Ramos (cell line): ENCODE measurements around the gene TMEM123.

Experiments
- in situ Hi-C: fragments of 300-500 bp; cut with MboI; formaldehyde crosslinking; loops from one replicate; pipeline ENCODE4 v1.14.3; 2022; ENCODE audit warnings: low sequenced_read_pairs; ENCODE audit not compliant: unreplicated experiment

The TMEM123 gene

DNA sequence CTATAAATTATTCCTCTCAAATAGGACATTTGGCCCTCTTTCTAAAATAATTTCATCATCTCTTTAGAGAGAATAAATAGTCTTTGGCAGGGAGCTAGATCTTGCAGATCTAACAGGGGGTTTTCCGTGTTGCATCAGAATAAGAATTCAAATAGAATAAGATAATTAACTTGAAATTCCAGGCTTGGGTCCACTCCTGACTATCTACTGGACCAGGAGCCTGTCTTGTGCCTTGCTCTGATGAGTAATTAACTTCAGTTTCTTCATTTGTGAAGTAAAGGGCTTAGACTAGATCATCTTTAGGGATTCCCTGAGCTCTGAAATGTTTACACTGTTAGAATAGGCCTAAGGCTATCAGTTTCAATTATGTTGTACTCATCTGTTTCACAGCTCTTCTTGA, 23.5 kb upstream of the TMEM123 start:
- in situ Hi-C loops, result no loop called here

DNA sequence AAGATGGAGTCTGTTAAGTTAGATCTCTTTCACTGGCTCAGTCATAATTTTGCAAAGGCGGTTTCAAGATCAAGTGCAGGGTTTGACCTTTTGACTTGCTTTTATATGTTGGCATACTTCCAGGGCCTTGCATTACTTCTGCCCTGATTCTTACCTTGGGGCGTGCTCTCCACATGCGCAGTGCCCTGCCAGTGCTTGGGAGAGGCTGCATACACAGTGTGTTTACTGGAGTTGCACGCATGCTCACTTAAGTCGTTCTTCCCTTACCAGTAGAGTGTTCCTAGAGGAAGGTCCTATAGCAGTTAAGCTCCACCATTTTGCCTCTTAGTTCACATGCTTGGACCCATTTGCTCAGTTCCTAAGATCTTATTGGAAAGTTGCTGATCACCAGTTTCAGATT, 21.0 kb upstream of the TMEM123 start:
- in situ Hi-C loops, result no loop called here

DNA sequence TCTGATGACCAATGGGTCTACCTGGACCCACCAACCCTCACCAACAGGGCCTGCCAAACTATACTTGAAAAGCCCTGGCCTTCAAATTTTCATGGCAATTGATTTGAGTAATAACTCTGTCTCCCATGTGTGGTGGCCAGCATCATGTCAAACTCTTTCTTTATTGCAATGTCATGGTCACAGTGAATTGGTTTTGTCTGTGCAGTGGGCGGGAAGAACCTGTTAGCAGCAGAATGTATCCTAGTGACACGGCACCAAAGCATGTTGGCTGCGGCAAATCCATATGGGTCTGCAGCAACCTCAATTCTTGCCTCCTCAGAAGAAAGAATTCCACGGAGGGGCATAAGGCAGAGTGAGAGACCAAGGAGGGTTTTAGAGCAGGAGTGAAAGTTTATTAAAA, 19.6 kb upstream of the TMEM123 start:
- in situ Hi-C loops, result no loop called here

DNA sequence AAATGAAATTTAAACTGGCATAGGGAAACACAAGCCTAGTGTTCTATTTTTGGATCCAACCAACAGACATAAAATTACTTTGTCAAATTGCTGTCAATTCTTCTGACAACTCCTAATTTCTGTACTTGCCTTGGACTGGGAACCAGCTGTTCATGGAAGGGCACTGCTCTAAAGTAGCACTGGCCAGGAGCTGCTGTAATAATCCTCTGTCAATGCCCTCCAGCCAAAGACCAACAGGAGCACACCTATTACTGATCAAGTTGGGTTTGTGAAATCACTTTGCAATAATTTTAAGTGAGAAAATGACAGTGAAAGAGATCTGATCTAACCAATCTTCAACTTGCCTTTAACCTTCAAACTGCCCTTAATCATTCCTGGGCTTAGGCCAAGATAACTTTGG, 18.9 kb upstream of the TMEM123 start:
- in situ Hi-C loops, result no loop called here

DNA sequence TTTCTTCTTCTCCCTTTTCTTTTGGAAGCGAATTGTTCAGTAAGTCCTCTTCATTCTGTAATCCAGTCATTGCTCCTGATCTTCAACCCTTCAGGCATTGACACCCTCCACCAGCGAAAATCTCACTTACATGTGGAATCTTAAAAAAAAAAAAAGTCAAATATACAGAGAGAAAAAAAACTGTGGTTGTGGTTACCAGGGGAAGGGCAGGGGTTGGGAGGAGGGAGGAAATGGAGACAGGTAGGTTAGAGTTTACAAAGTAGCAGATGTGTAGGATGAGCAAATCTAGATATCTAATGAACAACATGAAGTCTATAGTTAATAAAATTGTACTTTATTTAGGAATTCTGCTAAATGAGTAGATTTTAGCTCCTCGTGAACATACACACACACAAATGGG, 17.7 kb upstream of the TMEM123 start:
- in situ Hi-C loops, result no loop called here

DNA sequence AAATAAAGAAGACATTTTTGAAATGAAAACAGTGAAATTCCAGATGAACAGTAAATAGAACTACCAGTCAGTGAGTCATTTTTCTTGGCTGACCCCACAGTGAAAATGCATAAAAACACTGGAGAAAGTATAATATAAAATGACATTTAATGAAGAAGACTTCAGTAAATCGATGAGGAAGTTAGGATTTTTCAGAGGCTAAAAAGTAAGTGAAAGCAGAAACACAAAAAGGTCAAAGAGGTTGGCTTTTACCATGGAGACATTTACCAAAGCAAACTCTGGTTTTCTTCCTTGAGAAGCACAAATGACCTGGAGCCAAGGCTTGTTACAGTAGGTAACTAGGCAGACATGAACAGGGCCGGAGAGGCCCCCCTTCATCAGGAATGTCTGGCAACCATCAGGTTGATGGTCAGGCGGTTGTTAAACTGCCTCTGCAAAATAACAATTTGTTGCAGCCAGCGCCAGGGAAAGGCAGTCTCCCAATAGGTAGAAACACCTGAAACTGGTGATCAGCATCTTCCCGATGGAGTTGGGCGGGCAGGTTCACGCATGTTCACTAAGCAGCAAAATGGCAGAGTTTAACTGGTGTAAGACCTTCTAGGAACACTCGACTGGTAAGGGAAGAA, 16.7 kb upstream of the TMEM123 start:
- in situ Hi-C loops, result no loop called here

DNA sequence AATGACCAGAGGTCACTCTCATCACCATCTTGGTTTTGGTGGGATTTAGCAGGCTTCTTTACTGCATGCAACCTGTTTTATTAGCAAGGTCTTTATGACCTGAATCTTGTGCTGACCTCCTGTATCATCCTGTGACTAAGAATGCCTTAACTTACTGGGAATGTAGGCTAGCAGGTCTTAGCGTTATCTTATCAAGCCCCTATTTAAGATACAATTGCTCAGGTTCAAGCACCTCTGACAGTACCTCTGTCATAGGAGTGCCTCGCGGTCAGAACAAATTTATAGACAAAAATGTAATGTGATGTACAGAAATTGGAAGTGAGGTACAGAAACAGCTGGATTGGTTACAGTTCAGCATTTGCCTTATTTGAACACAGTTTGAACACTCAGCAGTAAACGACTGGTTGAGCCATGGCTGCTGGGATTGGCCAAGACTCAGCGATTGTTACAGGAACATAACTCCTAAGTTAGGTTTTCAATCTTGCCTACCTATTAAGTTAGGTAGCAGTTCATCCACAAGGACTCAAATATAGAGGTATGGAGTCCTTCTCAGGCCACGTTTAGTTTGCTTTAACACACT, 16.1 kb upstream of the TMEM123 start:
- in situ Hi-C loops, result no loop called here

DNA sequence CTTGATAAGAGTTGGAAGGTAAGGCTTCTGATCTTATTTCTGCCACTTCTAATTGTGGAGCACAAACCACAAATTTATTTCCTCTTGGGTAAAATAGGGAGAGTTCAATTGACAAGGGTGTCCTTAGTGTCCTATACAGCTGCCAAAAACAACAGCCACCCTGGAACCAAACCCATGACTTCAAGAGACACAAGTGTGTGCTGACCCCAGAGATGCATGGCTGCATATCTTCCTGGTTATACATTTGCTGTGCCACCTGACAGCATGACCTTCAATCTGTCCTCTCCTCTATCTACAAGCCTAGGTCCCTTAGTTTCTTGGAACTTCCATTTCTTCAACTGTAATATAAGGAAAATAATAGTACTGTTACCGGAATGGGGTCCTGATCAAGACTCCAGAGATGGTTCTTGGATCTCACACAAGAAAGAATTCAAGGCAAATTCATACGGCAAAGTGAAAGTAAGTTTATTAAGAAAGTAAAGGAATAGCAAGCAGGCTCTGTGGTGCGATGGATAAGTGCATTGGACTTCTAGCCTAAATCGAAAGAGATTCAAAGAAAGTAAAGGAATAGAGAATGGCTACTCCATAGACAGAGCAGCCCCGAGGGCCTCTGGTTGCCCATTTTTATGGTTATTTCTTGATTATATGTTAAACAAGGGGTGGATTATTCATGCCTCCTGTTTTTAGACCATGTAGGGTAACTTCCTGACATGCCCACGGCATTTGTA, 15.5 kb upstream of the TMEM123 start:
- in situ Hi-C loops, result no loop called here

DNA sequence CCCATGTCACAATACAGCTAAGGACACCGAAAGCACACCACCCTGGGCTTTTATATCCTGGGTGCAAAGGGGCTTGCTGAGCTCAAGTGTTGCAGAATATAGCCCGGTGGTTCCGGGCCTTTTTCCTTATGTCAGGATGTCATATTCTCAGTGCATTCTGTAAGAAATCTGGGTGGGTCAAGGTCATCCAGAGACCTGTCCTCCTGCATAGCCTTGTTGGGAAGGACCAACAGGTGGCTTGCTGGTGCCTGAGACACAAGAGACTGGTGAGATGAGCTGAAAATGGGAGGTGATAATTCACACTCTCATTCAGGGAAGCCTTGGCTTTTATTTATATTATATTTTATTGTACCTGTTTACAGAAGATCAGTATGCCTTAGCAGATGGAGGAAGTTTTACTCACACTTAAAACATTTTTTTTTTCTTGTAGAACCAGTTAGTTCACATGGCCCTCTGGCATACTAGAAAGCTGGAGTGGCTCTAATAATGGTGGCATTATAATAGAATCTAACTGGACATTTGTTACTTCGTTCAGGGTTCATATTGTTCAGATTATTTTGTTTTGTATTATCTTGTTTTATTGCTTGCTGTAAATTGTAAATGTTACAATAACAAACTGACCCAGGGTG, 14.6 kb upstream of the TMEM123 start:
- in situ Hi-C loops, result no loop called here

DNA sequence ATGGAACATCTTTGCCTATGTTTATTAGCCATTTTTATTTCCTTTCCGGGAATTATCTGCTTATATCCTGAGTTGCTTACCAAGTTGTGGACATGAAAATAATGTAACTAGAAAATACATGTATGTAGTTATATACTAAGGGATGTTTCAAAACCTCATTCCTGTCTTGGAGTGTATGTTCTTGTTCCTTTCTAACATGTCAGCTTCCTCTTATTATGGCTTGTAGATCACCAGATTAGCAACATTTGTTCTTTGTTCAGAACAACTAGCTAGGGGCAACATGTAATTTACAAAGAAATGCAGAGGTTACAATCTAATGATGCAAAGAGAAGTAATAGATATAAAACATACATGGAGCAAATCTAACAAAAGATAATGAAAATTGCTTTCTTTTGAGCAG, 13.1 kb upstream of the TMEM123 start:
- in situ Hi-C loops, result no loop called here

DNA sequence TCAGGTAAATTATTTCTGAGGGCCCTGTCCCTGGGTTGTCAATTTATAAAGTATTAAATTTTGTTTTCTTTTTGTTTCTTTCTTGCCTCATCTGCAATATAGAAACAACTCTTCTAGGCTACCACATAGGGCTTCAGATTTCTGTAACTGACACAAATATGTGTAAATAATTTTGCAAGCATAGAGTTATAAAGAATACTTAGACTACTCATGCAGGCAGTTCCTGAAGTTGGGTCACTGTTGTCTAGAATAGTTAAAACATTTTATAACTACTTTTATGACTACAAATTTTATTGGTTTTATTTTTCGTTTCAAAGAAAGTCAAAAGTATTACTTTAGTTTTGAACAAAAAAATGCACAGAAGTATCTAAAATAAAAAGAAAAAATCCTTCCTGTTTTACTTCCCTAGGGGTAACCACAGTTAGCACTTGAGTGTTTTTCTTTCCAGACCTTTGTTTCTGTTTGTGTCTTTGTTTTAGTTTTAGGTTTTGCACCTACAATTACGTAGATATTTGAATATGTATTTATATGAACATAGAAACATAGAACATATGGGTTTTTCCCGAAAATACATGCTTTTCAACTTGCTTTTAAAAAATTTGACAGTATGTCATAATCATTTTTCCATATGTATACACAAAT, 12.4 kb upstream of the TMEM123 start:
- in situ Hi-C loops, result no loop called here

DNA sequence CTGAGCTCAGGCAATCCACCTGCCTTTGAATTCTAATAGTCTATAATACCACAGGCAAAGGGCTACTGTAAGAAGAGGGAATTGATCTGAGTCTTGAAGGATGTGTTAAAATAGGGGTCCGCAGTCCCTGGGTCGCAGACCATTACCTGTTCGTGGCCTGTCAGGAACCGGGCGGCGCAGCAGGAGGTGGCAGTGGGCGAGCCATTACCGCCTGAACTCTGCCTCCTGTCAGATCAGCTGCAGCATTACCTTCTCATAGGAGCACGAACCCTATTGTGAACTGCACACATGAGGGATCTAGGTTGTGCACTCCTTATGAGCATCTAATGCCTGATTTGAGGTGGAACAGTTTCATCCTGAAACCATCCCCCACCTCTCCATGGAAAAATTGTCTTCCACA, 11.5 kb upstream of the TMEM123 start:
- in situ Hi-C loops, result no loop called here

DNA sequence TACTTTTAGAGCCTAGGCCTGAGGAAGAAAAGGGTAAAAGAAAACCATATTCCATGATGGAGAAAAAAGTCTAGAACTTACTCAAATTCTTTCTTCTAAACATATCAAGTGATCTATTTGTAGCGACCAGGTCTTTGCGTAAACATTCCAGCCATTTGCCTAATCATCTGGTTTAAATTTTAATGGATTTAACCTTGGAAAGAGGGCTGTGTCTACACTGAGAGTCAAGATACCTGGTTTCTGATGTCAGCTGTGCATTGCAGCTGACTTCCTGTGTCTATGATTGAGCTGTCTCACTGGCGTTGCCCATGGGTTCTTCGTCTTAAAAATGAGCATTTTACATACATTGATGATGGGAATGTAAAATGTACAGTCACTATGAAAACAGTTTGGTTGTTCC, 10.0 kb upstream of the TMEM123 start:
- in situ Hi-C loops, result no loop called here

DNA sequence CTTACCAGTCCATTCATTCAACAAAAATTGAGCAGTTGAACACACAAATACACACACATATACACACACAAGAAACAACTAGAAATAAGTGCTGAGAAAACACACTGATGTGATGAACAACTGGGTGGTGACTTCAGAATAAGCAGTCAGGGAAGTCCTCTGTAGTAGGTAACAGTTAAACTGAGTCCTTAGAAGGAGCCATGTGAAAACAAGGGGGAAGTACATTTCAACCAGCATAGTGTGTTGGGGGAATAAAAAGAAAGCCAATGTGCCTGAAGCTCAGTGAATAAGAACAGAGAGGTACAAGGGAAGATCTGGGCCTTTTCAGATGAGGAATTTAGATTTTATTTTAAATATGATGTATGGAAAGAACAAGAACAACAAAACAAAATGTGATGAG, 6.8 kb upstream of the TMEM123 start:
- in situ Hi-C loops, result no loop called here

DNA sequence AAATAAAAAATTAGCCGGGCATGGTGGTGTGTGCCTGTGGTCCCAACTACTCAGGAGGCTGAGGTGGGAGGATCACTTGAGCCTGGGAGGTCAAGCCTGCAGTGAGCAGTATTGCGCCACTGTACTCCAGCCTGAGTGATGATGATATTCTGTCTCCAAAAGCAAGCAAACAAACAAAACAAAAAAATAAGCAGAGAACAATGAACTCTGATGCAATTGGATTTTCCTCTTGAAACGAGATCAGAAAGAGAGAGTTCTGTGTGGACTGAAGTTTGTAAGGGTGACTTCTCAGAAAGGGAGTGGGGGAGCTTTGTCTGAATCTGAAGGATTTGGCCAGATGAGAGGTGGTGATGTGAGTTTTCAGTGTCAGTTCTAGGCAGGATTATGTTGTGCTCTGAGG, 6.0 kb upstream of the TMEM123 start:
- in situ Hi-C loops, result no loop called here

DNA sequence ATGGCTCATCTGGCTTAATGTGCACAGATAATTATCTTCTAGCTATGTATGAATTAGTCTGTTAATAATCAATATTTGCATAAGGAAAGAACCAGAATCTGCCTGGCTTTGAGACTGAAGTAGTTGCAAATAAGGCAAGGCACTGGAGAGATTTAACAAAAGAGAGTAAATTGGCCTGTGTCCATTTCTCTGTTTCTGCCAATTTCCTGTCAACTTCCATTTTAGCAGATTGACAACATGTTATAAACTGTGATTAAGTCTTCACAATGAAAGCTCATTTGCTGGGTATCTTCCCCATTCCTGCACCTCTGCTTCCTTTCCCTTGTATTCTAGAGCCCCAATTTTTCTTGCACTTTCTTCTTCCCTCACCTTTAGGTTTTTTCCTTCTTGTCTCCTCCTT, 5.3 kb upstream of the TMEM123 start:
- in situ Hi-C loops, result no loop called here

DNA sequence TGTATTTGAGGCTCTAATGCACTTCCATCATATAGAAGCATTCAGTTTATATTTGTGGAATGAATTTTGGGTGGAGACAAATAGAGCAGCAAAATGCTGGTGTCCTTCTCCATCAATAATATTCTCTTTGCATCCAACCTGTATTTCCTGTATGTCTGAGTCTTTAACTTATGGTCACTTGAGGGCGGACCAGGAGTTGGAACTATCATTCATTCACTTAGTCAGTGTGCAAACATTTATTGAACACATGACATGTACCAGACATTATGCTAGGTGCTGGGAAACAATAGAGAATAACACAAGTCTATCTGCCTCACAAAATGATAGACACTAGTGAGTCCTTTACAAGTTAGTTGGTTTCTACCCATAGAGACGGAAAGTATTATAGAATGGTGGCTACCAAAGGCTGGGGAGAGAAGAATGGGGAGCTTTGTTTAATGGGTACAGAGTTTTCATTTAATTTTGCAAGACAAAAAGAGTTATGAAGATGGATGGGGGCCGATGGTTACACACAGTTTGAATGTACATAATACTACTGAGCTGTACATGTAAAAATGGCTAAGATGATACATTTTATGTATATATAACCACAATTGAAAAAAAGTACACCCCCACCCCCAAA, 4.6 kb upstream of the TMEM123 start:
- in situ Hi-C loops, result no loop called here

DNA sequence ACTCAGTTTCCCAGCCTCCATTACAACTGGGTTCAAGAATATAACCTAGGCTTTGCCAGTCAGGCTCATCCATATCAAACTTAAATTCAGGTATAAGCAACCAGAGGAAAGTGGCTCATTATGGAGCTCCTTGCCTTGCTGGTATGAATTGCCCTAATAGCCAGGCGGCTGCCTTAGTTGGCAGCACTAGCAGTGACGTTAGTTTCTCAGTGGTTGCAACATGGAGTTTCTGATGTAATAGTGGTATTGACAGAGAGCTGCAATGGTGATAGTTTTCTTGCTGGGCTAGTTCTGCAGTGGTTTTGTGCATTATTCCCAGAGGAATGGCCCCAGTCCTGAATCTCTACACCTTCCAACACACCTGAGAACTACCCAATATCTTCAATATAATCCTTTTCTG, 3.8 kb upstream of the TMEM123 start:
- in situ Hi-C loops, result no loop called here

DNA sequence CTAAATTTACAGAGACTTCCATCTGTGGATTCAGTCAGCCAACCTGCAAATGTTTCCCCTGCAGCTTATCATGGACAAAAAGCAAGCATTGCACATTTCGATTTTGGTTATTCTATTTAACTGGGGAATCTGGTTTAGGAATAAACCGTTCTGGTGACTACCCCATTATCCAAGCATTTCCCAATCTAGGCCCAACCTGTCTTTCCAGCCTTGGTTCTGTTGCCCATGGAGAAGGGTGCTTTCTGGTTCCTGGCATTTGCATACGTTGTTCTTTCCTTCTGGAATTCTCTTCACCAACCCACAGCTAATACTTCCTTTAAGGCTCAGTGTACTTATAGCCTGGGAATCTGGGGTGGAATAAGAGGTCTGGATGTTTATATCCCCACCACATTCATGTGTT, 1.4 kb upstream of the TMEM123 start:
- in situ Hi-C loops, result no loop called here

DNA sequence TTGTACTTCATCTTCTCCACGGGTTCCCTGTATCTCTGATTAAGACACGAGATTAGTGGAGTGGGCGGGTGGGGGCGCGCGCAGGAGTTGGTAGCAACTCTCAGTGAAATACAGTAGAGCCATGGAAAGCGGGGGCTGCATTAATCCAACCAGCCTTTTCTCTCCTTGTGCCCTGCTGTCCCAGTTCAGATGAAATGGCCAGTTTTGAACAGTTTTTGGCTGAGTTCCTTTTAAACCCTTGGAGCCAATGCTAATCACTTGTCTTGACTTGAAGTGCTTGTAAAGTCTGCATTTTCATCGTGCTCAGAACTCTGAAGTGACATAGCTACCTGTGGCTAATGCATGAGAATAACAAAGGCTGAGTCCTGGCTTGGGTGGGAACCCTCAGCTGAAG, 734 bp upstream of the TMEM123 start:
- in situ Hi-C loops, result no loop called here
